HG02885 (cell line): ENCODE data around the gene SMPD4.
"Not testable (repeated sequence)": the region's sequence is repeated elsewhere in the genome, so short reads cannot be mapped to it uniquely, and the experiment has no call there.

Source experiments
- ATAC-seq: cut with Tn5 transposase; IDR thresholded peaks from one replicate; pipeline ENCODE4 v1.9.1; 2021; ENCODE audit warnings: mild to moderate bottlenecking; ENCODE audit not compliant: unreplicated experiment, poor library complexity

Gene SMPD4

DNA sequence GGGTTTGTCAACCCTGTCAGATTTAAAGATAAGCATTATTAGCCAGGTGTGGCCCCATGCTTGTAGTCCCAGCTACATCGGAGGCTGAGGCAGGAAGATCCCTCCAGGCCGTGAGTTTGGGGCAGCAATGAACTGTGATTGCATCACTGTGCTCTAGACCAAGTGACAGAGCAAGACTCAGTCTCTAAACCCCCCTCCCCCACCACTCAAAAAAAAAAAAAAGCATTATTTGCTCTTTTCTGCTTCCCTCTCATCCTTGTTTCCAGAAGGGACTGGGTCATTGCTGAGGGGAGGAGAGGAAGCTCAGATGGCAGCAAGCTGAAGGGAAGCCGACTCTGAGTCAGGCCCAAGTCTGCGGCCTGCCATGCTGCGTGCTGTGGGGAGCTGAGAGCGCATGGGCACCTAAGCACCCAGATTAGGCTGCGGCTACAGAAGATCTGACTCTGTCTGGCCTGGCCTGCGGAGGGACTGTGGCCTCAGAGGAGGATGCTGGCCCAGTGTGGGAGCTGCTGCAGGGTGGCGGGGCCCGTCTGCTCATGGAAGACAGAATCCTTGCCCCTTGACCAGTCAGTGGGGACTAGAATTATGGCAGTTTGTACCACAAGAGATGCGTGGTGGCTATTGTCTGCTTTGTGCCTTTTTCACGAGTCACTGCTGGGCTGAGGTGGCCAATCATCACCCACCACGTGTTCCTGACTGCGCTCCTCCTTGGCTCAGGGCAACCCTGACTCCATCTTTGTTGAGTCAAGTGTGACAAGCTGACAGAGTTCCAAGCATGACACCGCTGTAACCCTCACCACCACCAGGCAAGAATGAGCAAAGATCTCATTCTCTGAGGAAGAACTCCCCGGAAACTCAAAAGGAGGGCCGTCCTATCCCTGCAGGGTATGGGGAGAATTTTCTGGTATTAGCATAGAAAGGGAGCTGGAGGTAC lies 6.7 kb upstream of the SMPD4 start:
- not testable (repeated sequence) for ATAC-seq

DNA sequence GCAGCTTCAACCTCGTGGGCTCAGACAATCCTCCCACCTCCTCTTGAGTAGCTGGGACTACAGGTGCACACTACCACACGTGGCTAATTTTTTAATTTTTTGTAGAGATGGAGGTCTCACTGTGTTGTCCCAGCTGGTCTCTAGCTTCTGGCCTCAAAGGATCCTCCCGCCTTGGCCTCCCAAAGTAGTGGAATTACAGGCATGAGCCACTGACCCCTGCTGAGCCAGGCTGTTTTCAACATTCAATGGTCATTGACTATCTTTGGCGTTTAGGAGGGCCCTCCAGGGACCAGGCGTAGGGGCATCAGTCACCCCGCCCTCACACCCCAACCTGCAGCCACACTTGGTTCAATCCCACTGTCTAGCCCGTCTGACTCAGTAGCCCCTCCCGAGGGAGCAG lies 5.9 kb upstream of the SMPD4 start:
- ATAC-seq, result no peak

DNA sequence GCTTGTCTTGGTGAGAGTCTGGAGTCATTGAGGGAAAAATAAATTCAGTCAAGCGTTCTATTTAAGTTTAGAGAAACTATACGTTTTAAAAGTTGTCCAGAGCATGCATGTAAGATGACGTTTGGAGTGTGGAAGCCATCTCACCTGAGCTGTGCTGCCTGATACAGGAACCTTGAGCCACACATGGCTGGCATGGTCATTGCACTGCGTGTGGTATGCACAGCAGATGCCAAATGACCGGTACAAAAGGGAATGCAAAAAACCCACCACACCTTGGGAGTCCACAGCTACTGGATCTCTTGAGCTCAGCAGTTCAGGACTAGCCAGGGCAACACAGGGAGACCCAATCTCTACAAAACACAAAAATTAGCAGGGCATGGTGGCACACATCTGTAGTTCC lies 5.0 kb upstream of the SMPD4 start:
- ATAC-seq, result no peak

DNA sequence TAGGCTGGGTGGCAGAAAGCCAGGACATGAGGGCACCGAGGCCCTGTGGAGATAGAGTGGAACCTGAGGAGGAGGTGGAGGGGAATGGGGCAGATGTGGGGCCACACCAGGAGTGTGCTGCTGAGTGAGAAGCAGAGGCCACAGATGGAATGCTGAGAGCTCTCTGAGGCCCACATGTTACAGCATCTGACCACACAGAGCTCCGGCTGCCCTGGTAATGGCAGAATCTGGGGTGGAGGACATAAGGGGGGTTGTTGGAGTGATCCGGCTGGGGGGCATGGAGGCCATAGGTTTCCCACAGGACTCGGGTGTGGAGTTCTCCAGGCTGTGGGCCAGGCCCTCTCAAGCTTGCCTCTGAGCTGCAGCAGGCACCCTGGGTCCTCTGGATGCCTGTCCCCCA lies 4.5 kb upstream of the SMPD4 start:
- no peak for ATAC-seq

DNA sequence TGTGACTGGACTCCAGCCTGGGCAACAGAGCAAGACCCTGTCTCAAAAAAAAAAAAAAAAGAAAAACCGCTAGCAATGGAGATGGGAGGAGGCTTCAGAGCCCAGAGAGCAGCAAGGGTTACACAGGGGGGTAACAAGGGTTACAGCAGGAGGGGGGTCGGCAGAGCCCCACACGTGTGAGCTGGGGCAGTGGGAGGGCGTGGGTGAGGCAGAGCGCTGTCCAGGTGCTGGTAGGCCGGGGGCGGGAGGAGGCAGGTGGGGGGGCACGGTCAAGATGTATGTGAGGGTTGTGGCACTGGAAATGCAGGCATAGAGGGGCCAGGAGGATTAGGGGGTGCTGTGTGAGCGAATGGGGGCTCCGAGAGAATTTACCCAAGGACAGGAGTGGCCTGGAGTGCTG lies 4.0 kb upstream of the SMPD4 start:
- ATAC-seq, result no peak

DNA sequence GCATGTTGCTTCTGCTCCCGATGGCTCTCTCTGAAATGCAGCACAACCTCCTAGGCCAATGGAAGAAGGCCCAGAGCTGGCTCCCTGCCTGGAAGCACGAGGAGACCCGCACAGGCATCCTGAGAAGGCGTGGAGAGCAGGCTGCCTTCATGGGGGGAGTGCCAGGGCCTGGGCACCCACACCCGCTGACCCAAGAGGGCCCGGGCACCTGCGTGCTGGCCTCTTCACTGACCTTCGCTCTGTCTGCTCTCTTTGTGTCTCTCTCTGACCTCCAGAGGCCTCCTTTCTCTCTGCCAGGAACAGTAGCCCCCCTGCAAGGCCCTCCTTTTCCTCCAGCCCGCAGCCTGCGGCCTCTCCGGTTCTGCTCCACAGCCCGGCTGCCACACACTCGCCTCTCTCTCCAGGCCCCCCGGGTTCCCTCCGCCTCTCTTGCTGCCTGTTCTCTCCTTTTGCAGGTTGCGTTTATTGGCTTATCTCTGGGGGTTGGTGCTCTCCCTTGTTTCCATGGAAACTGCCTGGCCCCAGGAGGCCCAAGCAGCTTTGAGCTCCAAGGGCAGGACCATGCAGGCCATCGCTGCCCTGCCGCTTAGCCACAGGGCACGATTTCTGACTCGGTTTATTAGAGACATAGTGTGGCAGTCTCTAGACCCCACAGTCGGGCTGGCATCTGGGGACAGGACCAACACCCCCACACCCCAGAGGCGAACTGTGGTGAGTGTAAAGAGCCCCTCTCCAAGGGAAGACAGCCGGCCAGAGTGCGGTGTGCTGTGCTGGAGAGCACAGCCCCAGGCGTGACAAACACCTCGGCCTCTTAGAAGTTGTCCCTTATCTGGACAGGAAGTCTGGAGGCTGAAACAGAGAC lies 2.3 kb upstream of the SMPD4 start:
- ATAC-seq, result no peak

DNA sequence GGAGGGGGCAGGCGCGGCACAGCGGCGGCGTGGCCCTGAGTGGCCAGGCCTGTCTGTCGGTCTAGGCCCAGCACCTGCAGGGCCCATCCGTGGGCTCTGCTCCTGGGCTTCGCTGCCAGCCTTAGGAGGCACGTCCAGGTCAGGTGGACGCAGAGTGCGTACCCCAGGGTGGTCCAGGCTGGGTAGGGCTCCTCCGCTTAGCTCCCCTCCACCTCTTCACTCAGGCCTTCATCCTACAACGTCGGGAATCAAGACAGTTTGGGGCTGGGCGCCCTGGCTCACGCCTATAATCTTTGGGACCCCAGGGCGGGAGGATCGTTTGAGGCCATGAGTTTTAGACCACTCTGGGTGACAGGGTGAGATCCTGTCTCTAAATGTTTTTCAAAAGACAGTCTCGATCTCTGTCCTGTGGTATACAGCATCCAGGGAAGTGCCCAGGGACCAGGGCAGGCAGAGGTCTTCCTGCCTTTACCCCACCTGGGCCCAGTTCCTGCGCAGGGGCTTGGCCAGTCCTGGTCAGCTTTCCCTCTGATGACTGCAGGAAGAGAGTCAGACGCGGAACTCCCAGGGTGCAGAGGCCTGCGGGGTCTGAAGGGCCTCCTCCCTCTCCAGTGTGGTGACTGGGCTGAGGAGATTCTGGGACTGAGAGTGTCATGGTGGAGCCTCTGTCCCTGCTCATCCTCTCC lies 1.6 kb upstream of the SMPD4 start:
- peak; percentile 20 for ATAC-seq

DNA sequence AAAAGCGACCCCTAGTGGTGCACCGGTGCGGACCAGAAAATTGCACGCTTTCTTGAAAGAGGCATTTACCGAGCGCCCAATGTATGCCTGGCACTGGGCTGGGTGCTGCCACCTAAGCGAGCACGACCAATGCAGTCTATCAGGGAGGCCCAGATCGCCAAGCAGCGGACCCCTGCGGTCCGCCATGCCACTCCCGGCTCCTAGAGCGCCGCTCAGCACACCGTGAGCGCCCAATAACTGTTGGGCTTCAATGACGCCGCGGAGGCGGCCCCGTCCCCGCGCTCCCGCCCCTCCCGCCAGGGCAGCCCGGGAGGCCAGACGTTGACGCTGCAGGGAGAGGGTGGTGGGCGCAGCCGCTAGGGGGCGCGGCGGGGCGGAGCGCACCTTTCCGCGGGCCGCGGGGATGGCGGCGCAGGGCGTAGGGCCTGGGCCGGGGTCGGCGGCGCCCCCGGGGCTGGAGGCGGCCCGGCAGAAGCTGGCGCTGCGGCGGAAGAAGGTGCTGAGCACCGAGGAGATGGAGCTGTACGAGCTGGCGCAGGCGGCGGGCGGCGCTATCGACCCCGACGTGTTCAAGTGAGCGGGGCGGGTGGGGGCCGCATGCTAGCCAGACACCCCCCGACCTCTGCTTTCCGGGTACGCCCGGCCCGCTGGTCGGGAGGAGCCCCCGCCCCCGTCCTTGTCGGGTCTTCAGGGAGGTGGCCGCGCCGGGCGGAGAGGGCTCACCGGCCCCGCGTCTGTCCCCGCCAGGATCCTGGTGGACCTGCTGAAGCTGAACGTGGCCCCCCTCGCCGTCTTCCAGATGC lies 679 bp upstream of the SMPD4 start, which contains the start of gene MZT2B:
Gene MZT2B, plus strand, starts transcription at position 383 of the 803 bp plus-strand sequence. Its CDS starts 21 bp downstream, at position 404.
- peak; percentile 80 for ATAC-seq

DNA sequence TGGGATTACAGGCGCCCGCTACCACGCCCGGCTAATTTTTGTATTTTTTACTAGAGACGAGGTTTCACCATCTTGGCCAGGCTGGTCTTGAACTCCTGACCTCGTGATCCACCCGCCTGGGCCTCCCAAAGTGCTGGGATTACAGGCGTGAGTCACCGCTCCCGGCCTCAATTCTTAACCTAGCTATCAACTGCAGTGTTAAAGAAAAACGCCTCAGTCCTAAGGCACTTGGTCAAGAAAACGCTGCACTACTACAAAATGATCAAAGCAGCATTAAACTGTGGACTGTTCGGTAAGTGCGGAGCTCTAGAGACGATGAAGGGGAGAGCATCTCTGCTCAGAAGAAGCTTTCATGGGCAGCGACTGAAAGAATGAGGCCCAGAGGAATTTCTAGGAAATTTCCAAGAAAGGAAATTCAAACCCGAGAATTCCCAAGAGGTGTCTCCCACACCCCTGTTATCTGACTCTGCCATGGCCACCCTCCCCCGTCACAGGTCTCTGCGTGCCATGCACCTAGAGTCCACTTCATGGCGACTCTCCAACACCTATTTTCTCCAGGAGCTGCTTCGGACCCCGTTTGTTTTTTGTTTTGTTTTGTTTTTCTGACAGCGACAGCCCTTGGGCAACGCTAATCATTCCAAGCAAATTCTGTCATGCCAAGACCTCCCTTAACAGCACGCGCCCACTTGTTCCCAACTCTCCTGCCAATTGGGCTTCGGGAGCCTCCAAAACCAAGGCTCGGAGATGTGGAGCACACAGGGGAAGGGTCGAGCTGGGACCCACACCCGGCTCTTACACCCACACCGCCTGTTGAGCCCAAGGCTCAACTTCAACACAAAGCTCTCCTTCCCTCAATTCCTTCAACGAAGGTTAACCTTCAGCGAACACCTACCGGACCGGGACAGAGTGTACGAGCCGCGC lies 738 bp downstream of the SMPD4 start:
- ATAC-seq, result not testable (repeated sequence)

DNA sequence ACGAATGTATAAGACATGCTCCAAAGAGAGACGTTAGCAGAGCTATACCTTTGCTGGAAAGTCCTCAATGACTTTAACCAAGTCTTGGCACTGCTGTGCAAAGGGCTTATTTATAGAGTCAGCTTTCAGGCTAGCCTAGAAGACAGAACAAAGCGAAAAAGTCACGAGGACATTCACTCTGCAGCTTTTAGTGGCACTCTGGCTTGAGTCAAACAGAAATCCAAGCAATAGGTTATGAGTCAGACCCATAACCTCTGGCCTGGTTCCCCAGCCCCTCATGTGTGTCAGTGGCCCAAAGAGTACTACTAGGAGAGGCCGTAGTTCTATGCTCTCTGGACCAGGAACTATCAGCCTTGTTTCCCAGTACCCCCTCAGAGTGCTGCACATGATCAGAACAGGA lies 6.5 kb downstream of the SMPD4 start:
- peak; percentile 89 for ATAC-seq

DNA sequence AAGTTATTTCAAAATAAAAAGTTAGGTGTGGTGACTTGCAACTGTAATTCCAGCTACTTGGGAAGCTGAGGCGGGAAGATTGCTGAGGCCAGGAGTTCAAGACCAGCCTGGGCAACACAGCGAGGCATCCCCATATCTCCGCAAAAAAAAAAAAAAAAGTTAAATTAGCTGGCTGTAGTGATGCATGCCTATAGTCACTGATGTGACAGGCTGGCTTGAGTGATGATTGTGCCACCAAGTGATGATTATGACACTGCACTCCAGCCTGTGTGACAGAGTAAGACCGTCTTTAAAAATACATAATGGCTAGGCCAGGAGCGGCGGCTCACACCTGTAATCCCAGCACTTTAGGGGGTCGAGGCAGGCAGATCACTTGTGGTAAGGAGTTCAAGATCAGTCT lies 11.5 kb downstream of the SMPD4 start:
- ATAC-seq, result no peak

DNA sequence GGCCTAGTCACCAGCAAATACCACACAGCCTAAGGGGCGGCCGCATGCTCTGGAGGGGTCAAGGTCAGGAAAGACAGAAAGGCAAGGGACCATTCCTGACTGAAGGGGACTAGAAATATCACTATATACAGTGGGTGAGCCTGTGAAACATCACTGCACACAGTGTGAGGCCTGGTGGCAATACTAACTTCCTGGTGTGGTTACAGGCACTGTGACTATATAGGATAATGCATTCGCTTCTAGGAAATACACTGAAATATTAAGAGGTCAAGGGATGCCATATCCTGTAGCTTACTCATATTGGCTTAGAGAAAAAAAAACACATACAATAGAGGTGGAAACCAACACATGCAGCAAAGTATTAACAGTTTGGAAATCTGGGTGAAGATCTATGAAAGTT lies 12.2 kb downstream of the SMPD4 start:
- not testable (repeated sequence) for ATAC-seq

DNA sequence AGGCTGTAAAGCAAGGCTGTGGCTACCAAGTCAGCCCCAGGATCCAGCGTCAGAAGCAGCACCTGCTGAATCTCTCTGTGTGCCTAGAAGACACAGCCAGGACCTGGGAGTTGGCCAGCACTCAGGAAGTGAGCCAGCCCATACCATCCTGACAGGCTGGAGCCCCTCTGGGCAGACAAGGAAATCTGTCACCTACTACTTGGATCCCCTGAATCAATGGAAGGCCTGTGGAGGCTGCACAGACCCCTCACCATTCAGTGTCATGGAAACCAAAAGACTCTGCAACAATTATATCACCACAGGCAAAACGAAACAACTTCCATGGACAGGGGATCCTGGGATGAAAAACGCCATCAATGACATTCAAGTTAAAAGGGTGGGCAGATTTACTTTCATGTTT lies 14.8 kb downstream of the SMPD4 start:
- ATAC-seq, result not testable (repeated sequence)

DNA sequence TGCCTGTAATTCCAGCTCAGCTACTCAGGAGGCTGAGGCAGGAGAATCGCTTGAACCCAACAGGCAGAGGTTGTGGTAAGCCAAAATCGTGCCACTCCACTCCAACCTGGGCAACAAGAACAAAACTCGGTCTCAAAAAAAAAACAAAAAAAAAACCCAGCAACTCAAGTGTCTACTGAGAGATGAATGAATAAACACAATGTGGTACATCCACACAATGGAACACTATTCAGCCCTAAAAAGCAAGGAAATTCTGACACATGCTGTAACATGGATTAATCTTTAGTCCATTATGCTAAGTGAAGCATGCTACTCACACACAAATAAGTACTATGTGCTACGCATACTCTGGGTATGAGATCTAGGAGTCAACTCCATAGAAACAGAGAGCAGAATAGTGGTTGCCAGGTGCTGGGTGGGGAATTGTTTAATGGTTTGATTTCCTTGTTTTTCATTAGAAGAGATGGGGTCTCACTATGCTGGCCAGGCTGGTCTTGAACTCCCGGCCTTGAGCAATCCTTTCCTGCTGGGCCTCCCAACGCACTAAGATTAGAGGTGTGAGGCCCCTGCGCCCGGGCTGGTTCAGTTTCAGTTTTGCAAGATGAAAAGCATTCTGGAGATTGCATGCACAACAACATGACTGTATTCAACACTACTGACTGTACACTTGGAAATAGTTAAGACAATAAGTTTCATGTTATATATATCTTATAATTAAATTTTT lies 15.9 kb downstream of the SMPD4 start:
- no peak for ATAC-seq

DNA sequence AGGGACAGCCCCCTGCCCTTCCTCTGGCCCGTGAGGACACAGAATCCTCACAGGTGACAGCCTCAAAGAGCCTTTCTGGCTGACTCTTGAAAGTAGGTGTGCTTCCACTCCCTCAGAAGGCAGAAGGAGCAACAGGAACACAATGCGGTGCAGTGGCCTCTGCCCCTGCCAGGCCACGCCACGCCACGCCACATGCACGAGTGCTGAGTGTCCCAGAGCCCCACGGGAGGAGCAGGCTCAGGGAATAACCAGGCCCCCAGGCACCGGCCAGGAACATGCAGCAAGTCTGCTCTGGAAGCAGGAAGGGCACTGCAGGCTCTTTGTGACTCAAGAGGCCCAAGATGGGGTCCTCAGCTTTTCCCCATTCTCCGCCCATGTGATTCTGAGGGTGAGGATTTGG lies 18.4 kb downstream of the SMPD4 start:
- ATAC-seq, result no peak

DNA sequence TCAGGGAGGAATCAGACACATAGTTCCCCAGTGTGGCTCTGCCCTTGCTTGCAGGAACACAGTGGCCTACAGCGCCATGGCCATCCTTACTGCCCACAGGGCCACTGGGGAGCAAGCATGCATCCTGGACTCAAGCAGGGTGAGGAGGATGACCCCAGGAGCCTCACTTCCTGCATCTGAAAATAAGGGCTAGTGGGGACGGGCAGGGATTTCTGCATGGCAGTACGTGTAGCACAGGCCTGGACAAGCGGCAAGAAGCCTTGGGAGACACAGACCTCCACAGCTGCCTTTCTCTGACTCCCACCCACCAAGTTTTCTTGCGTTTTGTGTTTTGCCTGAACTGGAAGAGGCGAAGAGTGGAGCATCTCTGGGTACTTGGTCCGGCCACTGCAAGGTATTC lies 18.9 kb downstream of the SMPD4 start:
- ATAC-seq, result not testable (repeated sequence)

DNA sequence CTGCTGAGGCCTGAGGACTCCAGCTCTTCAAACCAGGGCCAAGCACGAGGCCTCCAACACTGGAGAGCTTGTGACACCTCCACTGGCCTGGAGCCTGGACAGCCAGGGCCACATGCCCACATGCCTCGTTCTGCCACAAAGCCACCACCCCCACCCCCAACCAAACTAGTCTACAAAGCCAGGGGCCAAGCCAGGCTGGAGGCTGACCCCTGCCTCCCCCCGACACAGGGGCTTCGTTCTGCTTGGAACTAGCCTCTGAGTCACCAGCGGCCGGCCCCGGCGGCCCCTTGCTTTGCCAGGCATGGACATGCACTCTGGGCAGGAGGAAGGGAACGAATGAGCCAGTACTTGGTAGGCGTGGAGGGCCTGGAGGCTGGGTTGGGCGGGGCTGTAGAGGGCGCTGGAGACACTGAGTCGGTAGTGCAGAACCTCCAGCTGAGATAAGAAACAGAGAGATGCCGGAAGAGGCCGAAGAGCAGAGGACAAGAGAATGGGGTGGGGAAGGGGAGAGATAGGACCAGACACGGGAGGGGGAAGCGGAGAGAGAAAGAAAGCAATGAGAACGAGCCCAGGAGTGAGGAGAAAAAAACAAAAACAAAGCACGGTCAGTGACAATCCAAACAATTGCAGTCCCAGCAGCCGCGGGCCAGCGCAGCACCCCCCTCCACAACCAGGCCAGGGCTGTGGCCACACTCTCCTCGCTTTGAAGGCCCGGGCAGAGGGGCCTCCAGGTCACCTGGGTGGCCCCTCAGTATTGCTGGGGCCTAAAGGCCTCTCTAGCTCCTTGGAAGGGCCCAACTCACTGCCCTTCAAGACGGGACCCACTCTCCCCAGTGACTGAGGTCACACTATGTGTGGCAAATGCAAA lies 20.3 kb downstream of the SMPD4 start:
- not testable (repeated sequence) for ATAC-seq
